GM12878 (cell line): ENCODE results near the gene TUSC1. TPM values are rescaled to one million over a fixed set of nuclear protein-coding genes. Genes with fewer than 3 reads are reported as not detected.

Experiments used
- ATAC-seq: fragments of 200-7000 bp; cut with Tn5 transposase; 3 replicates; pipeline ENCODE4 v1.9.1; 2020; ENCODE audit warnings: mild to moderate bottlenecking, moderate library complexity
- BruUV-seq: library from RNA; stranded (reverse); fragments of 400-500 nt; replicated peaks from 2 replicates; lab custom pipeline; 2021; lab: Mats Ljungman, UMichigan
- CTCF ChIA-PET: fragments of 300-600 bp; sonication (Branson Sonifier 250); formaldehyde crosslinking; extraction: SDS; loops from one replicate; lab custom pipeline; 2021; ENCODE audit warnings: inconsistent platforms; lab: Yijun Ruan, JAX
- POLR2A ChIA-PET: fragments of 350-600 bp; formaldehyde crosslinking; extraction: SDS; loops from one replicate; lab custom pipeline; 2021; ENCODE audit warnings: inconsistent platforms; lab: Charles Lee
- RAD21 ChIA-PET: fragments of 300-600 bp; sonication (Branson Sonifier 250); formaldehyde crosslinking; loops from one replicate; lab custom pipeline; 2023; ENCODE audit warnings: antibody characterized with exemption; ENCODE audit not compliant: unreplicated experiment; lab: Charles Lee
- SMC1A ChIA-PET: fragments of 300-600 bp; sonication (Branson Sonifier 250); formaldehyde crosslinking; loops from one replicate; lab custom pipeline; 2023; ENCODE audit not compliant: unreplicated experiment, uncharacterized antibody; lab: Charles Lee
- DNase-seq: peaks from one replicate; pipeline ENCODE4 v3.0.0-alpha.2; 2011; ENCODE audit warnings: low read depth, low spot score
- FAIRE-seq: peaks from 3 replicates; lab custom pipeline; 2011; peaks lifted over from hg19 to GRCh38; lab: Jason Lieb, UNC
- H2AFZ ChIP-seq: 2 replicates; pipeline ENCODE4 v1.6.0; 2011; ENCODE audit warnings: low read depth, low read length, control low read depth; ENCODE audit not compliant: control insufficient read depth
- H3K27ac ChIP-seq: 2 replicates; pipeline ENCODE4 v1.5.1; 2011; ENCODE audit warnings: control low read depth; ENCODE audit not compliant: control insufficient read depth, insufficient read depth
- H3K27me3 ChIP-seq, 2 experiments: replicated peaks in 1 of 2; 2 replicates each; pipeline versions ENCODE4 v1.6.0 to v1.6.1; 2011; ENCODE audit warnings: low read length in 1 of 2; ENCODE audit not compliant: control insufficient read depth in 2 of 2, insufficient read depth in 2 of 2
- H3K36me3 ChIP-seq, 2 experiments: 2 replicates each; pipeline ENCODE4 v1.5.1; 2011; ENCODE audit warnings: low read length in 1 of 2; ENCODE audit not compliant: control insufficient read depth in 2 of 2, insufficient read depth in 2 of 2
- H3K4me1 ChIP-seq: 2 replicates; pipeline ENCODE4 v1.6.1; 2011; ENCODE audit warnings: mild to moderate bottlenecking, low read length, moderate library complexity, mixed read lengths; ENCODE audit not compliant: control insufficient read depth, insufficient read depth
- H3K4me2 ChIP-seq: 2 replicates; pipeline ENCODE4 v1.6.0; 2011; ENCODE audit warnings: control low read depth; ENCODE audit not compliant: control insufficient read depth, insufficient read depth
- H3K4me3 ChIP-seq: fragments of 200-600 bp; sonication (generic); 2 replicates; pipeline ENCODE4 v1.5.1; 2016
- H3K79me2 ChIP-seq: 2 replicates; pipeline ENCODE4 v1.6.0; 2011; ENCODE audit warnings: low read length; ENCODE audit not compliant: control insufficient read depth, insufficient read depth
- H3K9ac ChIP-seq: 2 replicates; pipeline ENCODE4 v1.8.0; 2011; ENCODE audit warnings: low read length, control low read depth, mixed read lengths; ENCODE audit not compliant: control insufficient read depth, insufficient read depth
- H3K9me3 ChIP-seq: replicated peaks from 3 replicates; pipeline ENCODE4 v1.5.1; 2011; ENCODE audit warnings: mild to moderate bottlenecking, low read length; ENCODE audit not compliant: control insufficient read depth, insufficient read depth
- H4K20me1 ChIP-seq: 2 replicates; pipeline ENCODE4 v1.6.0; 2011; ENCODE audit not compliant: control insufficient read depth, insufficient read depth
- ATF3 ChIP-seq: IDR thresholded peaks from 2 replicates; pipeline ENCODE4 v1.6.1; 2011; ENCODE audit warnings: low read depth, mild to moderate bottlenecking, low read length, moderate library complexity, borderline replicate concordance; ENCODE audit errors: extremely low read depth
- CEBPZ ChIP-seq: fragments of 150-350 bp; IDR thresholded peaks from 2 replicates; pipeline ENCODE4 v1.6.1; 2016; ENCODE audit warnings: low read depth, low read length
- CHD2 ChIP-seq: IDR thresholded peaks from 2 replicates; pipeline ENCODE4 v1.6.1; 2011; ENCODE audit warnings: low read depth, low read length, improper control_type of control experiment, borderline replicate concordance
- CUX1 ChIP-seq: IDR thresholded peaks from 2 replicates; pipeline ENCODE4 v1.6.1; 2012; ENCODE audit warnings: improper control_type of control experiment, low read depth, low read length; ENCODE audit not compliant: insufficient replicate concordance
- JUNB ChIP-seq: IDR thresholded peaks from 2 replicates; pipeline ENCODE4 v1.6.1; 2016; ENCODE audit warnings: antibody characterized with exemption, mild to moderate bottlenecking
- KDM1A ChIP-seq: fragments of 200-600 bp; sonication (generic); IDR thresholded peaks from 2 replicates; pipeline ENCODE4 v1.6.1; 2016; ENCODE audit warnings: borderline replicate concordance
- KLF5 ChIP-seq: fragments of 450-650 bp; IDR thresholded peaks from 2 replicates; pipeline ENCODE4 v1.6.1; 2014; ENCODE audit warnings: mild to moderate bottlenecking; ENCODE audit not compliant: partially characterized antibody
- ZNF274 ChIP-seq: IDR thresholded peaks from one replicate; pipeline ENCODE4 v1.8.0; 2011; ENCODE audit not compliant: insufficient read length, insufficient read depth
- WGBS: methylation state at CpG from one replicate; pipeline ENCODE4 v1.1.6; 2016; ENCODE audit warnings: low lambda C conversion rate; ENCODE audit not compliant: insufficient replicate concordance, insufficient coverage; ENCODE audit errors: missing lambda C conversion rate; 5-methylcytosine and 5-hydroxymethylcytosine counted together
- in situ Hi-C: fragments of 300-500 bp; cut with MboI; formaldehyde crosslinking; loops from 9 replicates; pipeline ENCODE4 v1.14.3; 2018; ENCODE audit warnings: mixed read lengths
- intact Hi-C: fragments of 100-400 bp; cut with micrococcal nuclease; formaldehyde crosslinking; loops from one replicate; pipeline ENCODE4 v1.14.2; 2022; ENCODE audit not compliant: unreplicated experiment
- polyA plus RNA-seq, 11 experiments: library from polyadenylated mRNA; depleted of rRNA in 4 of 11; unstranded in 6 of 11; stranded (reverse) in 5 of 11; fragments of >200 nt; fragmentation: Nextera tagmentation in 4 of 11; fragmentation: Illumina TruSeq in 1 of 11; extraction: Ambion mirVana in 4 of 11; extraction: Trizol in 1 of 11; gene quantifications; 1 replicate in 1 of 11; 2 replicates in 10 of 11; pipeline versions ENCODE4 v1.2.1 to v1.2.3, GENCODE V29; 2011 to 2016; ENCODE audit warnings: inconsistent platforms in 2 of 11, missing spikeins in 2 of 11, low read depth in 1 of 11
- total RNA-seq, 4 experiments: library from RNA; depleted of rRNA in 3 of 4; stranded (reverse); fragments of >200 nt in 3 of 4; fragmentation: Illumina TruSeq in 1 of 4; extraction: Trizol in 1 of 4; gene quantifications; 2 replicates each; pipeline versions ENCODE4 v1.2.1 to v1.2.3, GENCODE V29; 2013 to 2021

The TUSC1 gene
- total and polyA plus RNA-seq, 10 of the 15 experiments (the other 5 are each of a cell fraction or from before 2014, with no cell fraction given): not detected

- H3K4me2 ChIP-seq: no peak overlapping the region
- TF ChIP-seq CEBPZ (no peak), KLF5 (no peak), CHD2 (no peak), CUX1 (no peak), JUNB (no peak), ATF3 (no peak), KDM1A (no peak), ZNF274 (no peak)
- no peaks in the 10 kb centered on the region for H3K4me1 ChIP-seq
- no peaks in the 10 kb centered on the region for H3K27me3 ChIP-seq
- ChIA-PET RAD21 (no interaction called here), SMC1A (interaction anchor here (1.0 kb wide), 1 partner anchor 19 kb away, joined by 3 read pairs; no protein-coding TSS in a partner anchor), POLR2A (interaction anchor here (0.6 kb wide), 1 partner anchor 21 kb away, joined by 3 read pairs; no protein-coding TSS in a partner anchor), CTCF (no interaction called here)
- no peaks in the 10 kb centered on the region for H4K20me1 ChIP-seq
- no TSS peak for BruUV-seq
- no peak overlapping the region for H3K9ac ChIP-seq
- intact Hi-C loops: no loop called here
- no peak overlapping the region for H3K27ac ChIP-seq
- ATAC-seq (no peak), DNase-seq (no peak), FAIRE-seq (no peak)
- H3K36me3 ChIP-seq: no peaks in the 10 kb centered on the region
- H3K79me2 ChIP-seq: no peaks in the 10 kb centered on the region
- H3K4me3 ChIP-seq: no peak overlapping the region
- WGBS: 14% methylated on average over 3 of the region's 3 CpGs
- in situ Hi-C loops: no loop called here
- no peaks in the 10 kb centered on the region for H3K9me3 ChIP-seq
- no peak overlapping the region for H2AFZ ChIP-seq
These were observed 49.0 kb downstream of the TUSC1 start for GRCh38 chr9:25629231-25629630.
